Keratinocyte (primary cell): ENCODE results near the gene ALPI. TPM values are rescaled to one million over a fixed set of nuclear protein-coding genes. Genes with fewer than 3 reads are reported as not detected.

ENCODE experiments used
- DNase-seq: peaks from one replicate; pipeline ENCODE4 v3.0.0-alpha.2; 2011; ENCODE audit warnings: low read depth, missing footprints, low spot score
- FAIRE-seq: peaks from 2 replicates; lab custom pipeline; 2011; peaks lifted over from hg19 to GRCh38; lab: Jason Lieb, UNC
- H2AFZ ChIP-seq: 2 replicates; pipeline ENCODE4 v1.6.0; 2012; ENCODE audit warnings: low read length, control low read depth, inconsistent platforms; ENCODE audit not compliant: control insufficient read depth
- H3K27ac ChIP-seq: 2 replicates; pipeline ENCODE4 v1.5.1; 2011; ENCODE audit warnings: low read length; ENCODE audit not compliant: control insufficient read depth, insufficient read depth
- H3K27me3 ChIP-seq: 3 replicates; pipeline ENCODE4 v1.6.0; 2011; ENCODE audit warnings: low read length; ENCODE audit not compliant: control insufficient read depth, insufficient read depth; ENCODE audit errors: extremely low read depth
- H3K36me3 ChIP-seq, 2 experiments: 2 replicates in 1 of 2; 3 replicates in 1 of 2; pipeline ENCODE4 v1.5.1; 2011; ENCODE audit warnings: low read length in 2 of 2, mild to moderate bottlenecking in 1 of 2; ENCODE audit not compliant: control insufficient read depth in 2 of 2, insufficient read depth in 2 of 2; ENCODE audit errors: extremely low read depth in 1 of 2
- H3K4me1 ChIP-seq: 3 replicates; pipeline ENCODE4 v1.5.1; 2011; ENCODE audit warnings: low read length; ENCODE audit not compliant: control insufficient read depth, insufficient read depth; ENCODE audit errors: extremely low read depth
- H3K4me2 ChIP-seq: 3 replicates; pipeline ENCODE4 v1.6.0; 2011; ENCODE audit warnings: low read depth, low read length; ENCODE audit not compliant: control insufficient read depth, insufficient read depth; ENCODE audit errors: extremely low read depth
- H3K4me3 ChIP-seq, 3 experiments: fragments of 200-600 bp in 1 of 3; sonication (generic) in 1 of 3; 2 replicates in 2 of 3; 3 replicates in 1 of 3; pipeline ENCODE4 v1.5.1; 2011 to 2016; ENCODE audit warnings: low read length in 3 of 3, mild to moderate bottlenecking in 3 of 3, control low read depth in 2 of 3, inconsistent platforms in 1 of 3, low read depth in 1 of 3, mixed read lengths in 1 of 3, mixed run types in 1 of 3, moderate library complexity in 1 of 3; ENCODE audit not compliant: control insufficient read depth in 2 of 3, insufficient read depth in 2 of 3; ENCODE audit errors: extremely low read depth in 1 of 3
- H3K79me2 ChIP-seq: 2 replicates; pipeline ENCODE4 v1.6.0; 2012; ENCODE audit warnings: low read length; ENCODE audit not compliant: control insufficient read depth, insufficient read depth
- H3K9ac ChIP-seq: 3 replicates; pipeline ENCODE4 v1.6.0; 2011; ENCODE audit warnings: low read length; ENCODE audit not compliant: control insufficient read depth, insufficient read depth; ENCODE audit errors: extremely low read depth
- H3K9me1 ChIP-seq: 3 replicates; pipeline ENCODE4 v1.6.0; 2011; ENCODE audit warnings: low read length; ENCODE audit not compliant: control insufficient read depth, insufficient read depth; ENCODE audit errors: extremely low read depth
- H3K9me3 ChIP-seq: 2 replicates; pipeline ENCODE4 v1.5.1; 2012; ENCODE audit warnings: low read depth, low read length; ENCODE audit not compliant: control insufficient read depth
- H4K20me1 ChIP-seq: 3 replicates; pipeline ENCODE4 v1.6.0; 2011; ENCODE audit warnings: low read length; ENCODE audit not compliant: control insufficient read depth, insufficient read depth; ENCODE audit errors: extremely low read depth
- CTCF ChIP-seq, 3 experiments: IDR thresholded peaks in 1 of 3; conservative IDR thresholded peaks in 1 of 3; optimal IDR thresholded peaks in 1 of 3; 2 replicates in 2 of 3; 3 replicates in 1 of 3; pipeline versions ENCODE3 to v1.5.1; 2011; ENCODE audit warnings: low read length in 3 of 3, mild to moderate bottlenecking in 3 of 3, moderate library complexity in 2 of 3, control low read depth in 1 of 3, inconsistent platforms in 1 of 3; ENCODE audit not compliant: insufficient read depth in 2 of 3; ENCODE audit errors: extremely low read depth in 1 of 3
- EZH2 ChIP-seq: IDR thresholded peaks from one replicate; pipeline ENCODE4 v1.6.1; 2012; ENCODE audit warnings: inconsistent platforms, mild to moderate bottlenecking, low read length, moderate library complexity
- dilution Hi-C: fragments of 300-500 bp; cut with MboI; formaldehyde crosslinking; loops from one replicate; pipeline ENCODE4 v1.7.0; 2020; ENCODE audit warnings: low sequenced_read_pairs; ENCODE audit not compliant: extremely low pct_ligation_motif_present
- polyA plus RNA-seq, 5 experiments: library from polyadenylated mRNA; depleted of rRNA in 3 of 5; stranded (reverse) in 3 of 5; stranded (forward) in 1 of 5; unstranded in 1 of 5; fragments of >200 nt; gene quantifications; 1 replicate in 1 of 5; 2 replicates in 3 of 5; 3 replicates in 1 of 5; pipeline versions ENCODE4 v1.2.1 to v1.2.3, GENCODE V29; 2011 to 2012; ENCODE audit warnings: missing spikeins in 2 of 5, low read depth in 1 of 5, low replicate concordance in 1 of 5

Gene ALPI
- polyA plus RNA-seq, 1 donor (not counting 4 experiments of a cell fraction or from before 2014, with no cell fraction given) = not detected

- FAIRE-seq = no peak
- Histone ChIP-seq H3K4me2 (no peak overlapping the region), H3K27me3 (peaks cover 13% of the 10 kb centered on the region), H2AFZ (no peak overlapping the region), H3K36me3 (no peaks in the 10 kb centered on the region), H3K4me1 (no peaks in the 10 kb centered on the region), H3K9ac (no peak overlapping the region), H4K20me1 (no peaks in the 10 kb centered on the region), H3K27ac (no peak overlapping the region), H3K9me3 (no peaks in the 10 kb centered on the region), H3K4me3 (no peak overlapping the region), H3K79me2 (no peaks in the 10 kb centered on the region), H3K9me1 (no peaks in the 10 kb centered on the region)
- no peak for TF ChIP-seq CTCF (optimal IDR thresholded peaks at IDR 0.05 in 1 of 3, IDR thresholded peaks at IDR 0.05 in 1 of 3, conservative IDR thresholded peaks at IDR 0.05 in 1 of 3; ENCODE audit: extremely low read depth in 1 of 3, insufficient read depth in 2 of 3, low read length in 3 of 3)
- no peak for TF ChIP-seq EZH2
- DNase-seq = no peak
- dilution Hi-C loops = no loop called here
Measured at GRCh38 chr2:232497348-232497747, 41.4 kb downstream of the ALPI start.

GRCh38 chr2:232498452-232498851, 42.5 kb downstream of the ALPI start:
- FAIRE-seq = no peak
- Histone ChIP-seq H3K79me2 (no peaks in the 10 kb centered on the region), H2AFZ (no peak overlapping the region), H3K27ac (no peak overlapping the region), H3K4me1 (no peaks in the 10 kb centered on the region), H3K9ac (no peak overlapping the region), H3K9me1 (no peaks in the 10 kb centered on the region), H3K4me3 (no peak overlapping the region), H4K20me1 (no peaks in the 10 kb centered on the region), H3K36me3 (no peaks in the 10 kb centered on the region), H3K4me2 (no peak overlapping the region), H3K27me3 (peaks cover 23% of the 10 kb centered on the region), H3K9me3 (no peaks in the 10 kb centered on the region)
- no peak for DNase-seq
- dilution Hi-C loops = no loop called here
- TF ChIP-seq EZH2 (no peak), CTCF (optimal IDR thresholded peaks at IDR 0.05 in 1 of 3, IDR thresholded peaks at IDR 0.05 in 1 of 3, conservative IDR thresholded peaks at IDR 0.05 in 1 of 3; ENCODE audit: extremely low read depth in 1 of 3, insufficient read depth in 2 of 3, low read length in 3 of 3) (no peak)
